GM12878 (cell line): Measurements from ENCODE around the gene C12orf60.

Experiments used
- HCFC1 ChIP-seq: fragments of 150-350 bp; IDR thresholded peaks from 2 replicates; pipeline ENCODE4 v1.6.1; 2014; ENCODE audit warnings: low read length
- NFYA ChIP-seq: IDR thresholded peaks from 2 replicates; pipeline ENCODE4 v1.6.1; 2011; ENCODE audit warnings: low read depth, mild to moderate bottlenecking, low read length, improper control_type of control experiment, borderline replicate concordance
- NR2C2 ChIP-seq: IDR thresholded peaks from 2 replicates; pipeline ENCODE4 v1.6.1; 2011; ENCODE audit warnings: borderline replicate concordance, low read depth; ENCODE audit not compliant: control insufficient read depth, insufficient read length
- SIX5 ChIP-seq: IDR thresholded peaks from 2 replicates; pipeline ENCODE4 v1.6.1; 2011; ENCODE audit warnings: mild to moderate bottlenecking, low read depth, low read length, moderate library complexity; ENCODE audit not compliant: severe bottlenecking
- TAF1 ChIP-seq: IDR thresholded peaks from 2 replicates; pipeline ENCODE4 v1.6.1; 2011; ENCODE audit warnings: mild to moderate bottlenecking, low read depth, low read length, borderline replicate concordance
- TF ChIP-seq, protein P1 (sequence below): IDR thresholded peaks from 2 replicates; pipeline ENCODE4 v1.6.1; 2012; ENCODE audit warnings: mild to moderate bottlenecking, low read depth, low read length
- TF ChIP-seq, protein P2 (sequence below): fragments of 450-650 bp; formaldehyde crosslinking; IDR thresholded peaks from 2 replicates; pipeline ENCODE4 v1.4.0; 2020; ENCODE audit warnings: mild to moderate bottlenecking, moderate library complexity
- TF ChIP-seq, protein P3 (sequence below): fragments of 450-650 bp; IDR thresholded peaks from 2 replicates; pipeline ENCODE4 v1.6.1; 2014; ENCODE audit warnings: mild to moderate bottlenecking
- TF ChIP-seq, protein P4 (sequence below), 3 experiments: IDR thresholded peaks in 2 of 3; conservative IDR thresholded peaks in 1 of 3; 2 replicates each; pipeline ENCODE4 v1.5.1; 2011; ENCODE audit warnings: low read depth in 3 of 3, low read length in 3 of 3, mild to moderate bottlenecking in 3 of 3, control low read depth in 2 of 3, moderate library complexity in 2 of 3, inconsistent platforms in 1 of 3, mixed read lengths in 1 of 3; ENCODE audit not compliant: control insufficient read depth in 2 of 3, insufficient read depth in 1 of 3; ENCODE audit errors: extremely low read depth in 1 of 3
- TF ChIP-seq, protein P5 (sequence below): IDR thresholded peaks from 2 replicates; pipeline ENCODE4 v1.6.1; 2011; ENCODE audit warnings: mild to moderate bottlenecking, low read depth, low read length, moderate library complexity; ENCODE audit not compliant: insufficient replicate concordance
- TF ChIP-seq, protein P6 (sequence below): IDR thresholded peaks from 2 replicates; pipeline ENCODE4 v1.6.1; 2011; ENCODE audit warnings: borderline replicate concordance, low read depth, mild to moderate bottlenecking, moderate library complexity, mixed read lengths, low read length; ENCODE audit not compliant: insufficient read depth; ENCODE audit errors: extremely low read length

DNA sequence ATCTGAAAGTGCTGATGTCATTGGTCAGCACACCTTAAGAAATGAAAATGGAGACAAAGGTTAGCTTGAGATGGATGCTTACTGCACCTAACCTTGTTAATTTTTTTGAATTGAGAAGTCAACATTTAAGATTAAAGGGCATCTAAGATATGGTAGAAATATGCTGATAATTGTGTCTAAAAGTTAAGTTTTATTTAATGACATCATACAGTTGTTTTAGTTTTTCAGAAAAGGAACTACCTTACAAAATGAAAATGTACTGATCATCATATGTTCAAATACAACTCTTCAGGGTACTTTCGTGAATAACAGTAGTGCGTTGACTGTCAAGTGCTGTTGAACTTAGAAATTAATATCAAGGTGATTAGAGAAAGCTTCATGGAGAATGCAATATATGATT, 8.0 kb downstream of the C12orf60 start:
- TF ChIP-seq, protein P1, sequence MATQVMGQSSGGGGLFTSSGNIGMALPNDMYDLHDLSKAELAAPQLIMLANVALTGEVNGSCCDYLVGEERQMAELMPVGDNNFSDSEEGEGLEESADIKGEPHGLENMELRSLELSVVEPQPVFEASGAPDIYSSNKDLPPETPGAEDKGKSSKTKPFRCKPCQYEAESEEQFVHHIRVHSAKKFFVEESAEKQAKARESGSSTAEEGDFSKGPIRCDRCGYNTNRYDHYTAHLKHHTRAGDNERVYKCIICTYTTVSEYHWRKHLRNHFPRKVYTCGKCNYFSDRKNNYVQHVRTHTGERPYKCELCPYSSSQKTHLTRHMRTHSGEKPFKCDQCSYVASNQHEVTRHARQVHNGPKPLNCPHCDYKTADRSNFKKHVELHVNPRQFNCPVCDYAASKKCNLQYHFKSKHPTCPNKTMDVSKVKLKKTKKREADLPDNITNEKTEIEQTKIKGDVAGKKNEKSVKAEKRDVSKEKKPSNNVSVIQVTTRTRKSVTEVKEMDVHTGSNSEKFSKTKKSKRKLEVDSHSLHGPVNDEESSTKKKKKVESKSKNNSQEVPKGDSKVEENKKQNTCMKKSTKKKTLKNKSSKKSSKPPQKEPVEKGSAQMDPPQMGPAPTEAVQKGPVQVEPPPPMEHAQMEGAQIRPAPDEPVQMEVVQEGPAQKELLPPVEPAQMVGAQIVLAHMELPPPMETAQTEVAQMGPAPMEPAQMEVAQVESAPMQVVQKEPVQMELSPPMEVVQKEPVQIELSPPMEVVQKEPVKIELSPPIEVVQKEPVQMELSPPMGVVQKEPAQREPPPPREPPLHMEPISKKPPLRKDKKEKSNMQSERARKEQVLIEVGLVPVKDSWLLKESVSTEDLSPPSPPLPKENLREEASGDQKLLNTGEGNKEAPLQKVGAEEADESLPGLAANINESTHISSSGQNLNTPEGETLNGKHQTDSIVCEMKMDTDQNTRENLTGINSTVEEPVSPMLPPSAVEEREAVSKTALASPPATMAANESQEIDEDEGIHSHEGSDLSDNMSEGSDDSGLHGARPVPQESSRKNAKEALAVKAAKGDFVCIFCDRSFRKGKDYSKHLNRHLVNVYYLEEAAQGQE, result no peak
- TF ChIP-seq, protein P2, sequence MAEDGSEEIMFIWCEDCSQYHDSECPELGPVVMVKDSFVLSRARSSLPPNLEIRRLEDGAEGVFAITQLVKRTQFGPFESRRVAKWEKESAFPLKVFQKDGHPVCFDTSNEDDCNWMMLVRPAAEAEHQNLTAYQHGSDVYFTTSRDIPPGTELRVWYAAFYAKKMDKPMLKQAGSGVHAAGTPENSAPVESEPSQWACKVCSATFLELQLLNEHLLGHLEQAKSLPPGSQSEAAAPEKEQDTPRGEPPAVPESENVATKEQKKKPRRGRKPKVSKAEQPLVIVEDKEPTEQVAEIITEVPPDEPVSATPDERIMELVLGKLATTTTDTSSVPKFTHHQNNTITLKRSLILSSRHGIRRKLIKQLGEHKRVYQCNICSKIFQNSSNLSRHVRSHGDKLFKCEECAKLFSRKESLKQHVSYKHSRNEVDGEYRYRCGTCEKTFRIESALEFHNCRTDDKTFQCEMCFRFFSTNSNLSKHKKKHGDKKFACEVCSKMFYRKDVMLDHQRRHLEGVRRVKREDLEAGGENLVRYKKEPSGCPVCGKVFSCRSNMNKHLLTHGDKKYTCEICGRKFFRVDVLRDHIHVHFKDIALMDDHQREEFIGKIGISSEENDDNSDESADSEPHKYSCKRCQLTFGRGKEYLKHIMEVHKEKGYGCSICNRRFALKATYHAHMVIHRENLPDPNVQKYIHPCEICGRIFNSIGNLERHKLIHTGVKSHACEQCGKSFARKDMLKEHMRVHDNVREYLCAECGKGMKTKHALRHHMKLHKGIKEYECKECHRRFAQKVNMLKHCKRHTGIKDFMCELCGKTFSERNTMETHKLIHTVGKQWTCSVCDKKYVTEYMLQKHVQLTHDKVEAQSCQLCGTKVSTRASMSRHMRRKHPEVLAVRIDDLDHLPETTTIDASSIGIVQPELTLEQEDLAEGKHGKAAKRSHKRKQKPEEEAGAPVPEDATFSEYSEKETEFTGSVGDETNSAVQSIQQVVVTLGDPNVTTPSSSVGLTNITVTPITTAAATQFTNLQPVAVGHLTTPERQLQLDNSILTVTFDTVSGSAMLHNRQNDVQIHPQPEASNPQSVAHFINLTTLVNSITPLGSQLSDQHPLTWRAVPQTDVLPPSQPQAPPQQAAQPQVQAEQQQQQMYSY, result no peak
- TF ChIP-seq, protein P3, sequence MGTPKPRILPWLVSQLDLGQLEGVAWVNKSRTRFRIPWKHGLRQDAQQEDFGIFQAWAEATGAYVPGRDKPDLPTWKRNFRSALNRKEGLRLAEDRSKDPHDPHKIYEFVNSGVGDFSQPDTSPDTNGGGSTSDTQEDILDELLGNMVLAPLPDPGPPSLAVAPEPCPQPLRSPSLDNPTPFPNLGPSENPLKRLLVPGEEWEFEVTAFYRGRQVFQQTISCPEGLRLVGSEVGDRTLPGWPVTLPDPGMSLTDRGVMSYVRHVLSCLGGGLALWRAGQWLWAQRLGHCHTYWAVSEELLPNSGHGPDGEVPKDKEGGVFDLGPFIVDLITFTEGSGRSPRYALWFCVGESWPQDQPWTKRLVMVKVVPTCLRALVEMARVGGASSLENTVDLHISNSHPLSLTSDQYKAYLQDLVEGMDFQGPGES, result no peak
- no peak for TF ChIP-seq HCFC1
- TF ChIP-seq, protein P4, sequence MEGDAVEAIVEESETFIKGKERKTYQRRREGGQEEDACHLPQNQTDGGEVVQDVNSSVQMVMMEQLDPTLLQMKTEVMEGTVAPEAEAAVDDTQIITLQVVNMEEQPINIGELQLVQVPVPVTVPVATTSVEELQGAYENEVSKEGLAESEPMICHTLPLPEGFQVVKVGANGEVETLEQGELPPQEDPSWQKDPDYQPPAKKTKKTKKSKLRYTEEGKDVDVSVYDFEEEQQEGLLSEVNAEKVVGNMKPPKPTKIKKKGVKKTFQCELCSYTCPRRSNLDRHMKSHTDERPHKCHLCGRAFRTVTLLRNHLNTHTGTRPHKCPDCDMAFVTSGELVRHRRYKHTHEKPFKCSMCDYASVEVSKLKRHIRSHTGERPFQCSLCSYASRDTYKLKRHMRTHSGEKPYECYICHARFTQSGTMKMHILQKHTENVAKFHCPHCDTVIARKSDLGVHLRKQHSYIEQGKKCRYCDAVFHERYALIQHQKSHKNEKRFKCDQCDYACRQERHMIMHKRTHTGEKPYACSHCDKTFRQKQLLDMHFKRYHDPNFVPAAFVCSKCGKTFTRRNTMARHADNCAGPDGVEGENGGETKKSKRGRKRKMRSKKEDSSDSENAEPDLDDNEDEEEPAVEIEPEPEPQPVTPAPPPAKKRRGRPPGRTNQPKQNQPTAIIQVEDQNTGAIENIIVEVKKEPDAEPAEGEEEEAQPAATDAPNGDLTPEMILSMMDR (IDR thresholded peaks at IDR 0.05 in 2 of 3, conservative IDR thresholded peaks at IDR 0.05 in 1 of 3; ENCODE audit: control insufficient read depth in 2 of 3, extremely low read depth in 1 of 3, insufficient read depth in 1 of 3, low read depth in 3 of 3, low read length in 3 of 3), result no peak
- no peak for TF ChIP-seq SIX5
- TF ChIP-seq, protein P5, sequence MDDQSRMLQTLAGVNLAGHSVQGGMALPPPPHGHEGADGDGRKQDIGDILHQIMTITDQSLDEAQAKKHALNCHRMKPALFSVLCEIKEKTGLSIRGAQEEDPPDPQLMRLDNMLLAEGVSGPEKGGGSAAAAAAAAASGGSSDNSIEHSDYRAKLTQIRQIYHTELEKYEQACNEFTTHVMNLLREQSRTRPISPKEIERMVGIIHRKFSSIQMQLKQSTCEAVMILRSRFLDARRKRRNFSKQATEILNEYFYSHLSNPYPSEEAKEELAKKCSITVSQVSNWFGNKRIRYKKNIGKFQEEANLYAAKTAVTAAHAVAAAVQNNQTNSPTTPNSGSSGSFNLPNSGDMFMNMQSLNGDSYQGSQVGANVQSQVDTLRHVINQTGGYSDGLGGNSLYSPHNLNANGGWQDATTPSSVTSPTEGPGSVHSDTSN, result no peak
- no peak for TF ChIP-seq TAF1
- TF ChIP-seq, protein P6, sequence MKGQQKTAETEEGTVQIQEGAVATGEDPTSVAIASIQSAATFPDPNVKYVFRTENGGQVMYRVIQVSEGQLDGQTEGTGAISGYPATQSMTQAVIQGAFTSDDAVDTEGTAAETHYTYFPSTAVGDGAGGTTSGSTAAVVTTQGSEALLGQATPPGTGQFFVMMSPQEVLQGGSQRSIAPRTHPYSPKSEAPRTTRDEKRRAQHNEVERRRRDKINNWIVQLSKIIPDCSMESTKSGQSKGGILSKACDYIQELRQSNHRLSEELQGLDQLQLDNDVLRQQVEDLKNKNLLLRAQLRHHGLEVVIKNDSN, result no peak
- TF ChIP-seq NFYA, result no peak
- no peak for TF ChIP-seq NR2C2
